ENCODE data around the gene WNT3A. TPM values are rescaled to one million over a fixed set of nuclear protein-coding genes. Genes with fewer than 3 reads are reported as not detected.
"Not testable (repeated sequence)": the region's sequence is repeated elsewhere in the genome, so short reads cannot be mapped to it uniquely, and the experiment has no call there.

WNT3A gene
- total RNA-seq = not detected in 2 replicates

- intact Hi-C loops (cut with micrococcal nuclease) = no loop called here
- no peaks in the 10 kb centered on the region for H3K36me3 Mint-ChIP-seq (ENCODE audit: low read depth)
- DNase-seq (ENCODE audit: low spot score) = no peak
- no peaks in the 10 kb centered on the region for H3K4me1 Mint-ChIP-seq (ENCODE audit: low read depth)
- peaks cover 46% of the 10 kb centered on the region for H3K27me3 Mint-ChIP-seq (ENCODE audit: insufficient read depth)
- no peaks in the 10 kb centered on the region for H3K9me3 Mint-ChIP-seq
- H3K4me3 Mint-ChIP-seq = no peak within 1 kb of the TSS
- H3K27ac Mint-ChIP-seq = no peak within 1 kb of the TSS
Observed at GRCh38 chr1:228006786-228007048, at the start of gene WNT3A. TSS of gene WNT3A (plus strand) at chr1:228006998. CDS start at chr1:228007129, 131 bp downstream.

- Mint-ChIP-seq H3K36me3 (ENCODE audit: low read depth) (no peaks in the 10 kb centered on the region), H3K27ac (no peak overlapping the region), H3K9me3 (no peaks in the 10 kb centered on the region), H3K27me3 (ENCODE audit: insufficient read depth) (peaks cover 19% of the 10 kb centered on the region), H3K4me1 (ENCODE audit: low read depth) (no peaks in the 10 kb centered on the region), H3K4me3 (no peak overlapping the region)
- intact Hi-C loops (cut with micrococcal nuclease) = no loop called here
- no peak for DNase-seq (ENCODE audit: low spot score)
Observed at GRCh38 chr1:227958617-227959324, 48.0 kb upstream of the WNT3A start.

GRCh38 chr1:227959325-227959860, 47.4 kb upstream of the WNT3A start:
- no peak overlapping the region for H3K4me3 Mint-ChIP-seq
- DNase-seq (ENCODE audit: low spot score) = no peak
- intact Hi-C loops (cut with micrococcal nuclease) = no loop called here
- H3K36me3 Mint-ChIP-seq (ENCODE audit: low read depth) = no peaks in the 10 kb centered on the region
- H3K27me3 Mint-ChIP-seq (ENCODE audit: insufficient read depth) = peaks cover 19% of the 10 kb centered on the region
- H3K9me3 Mint-ChIP-seq = no peaks in the 10 kb centered on the region
- H3K4me1 Mint-ChIP-seq (ENCODE audit: low read depth) = no peaks in the 10 kb centered on the region
- H3K27ac Mint-ChIP-seq = no peak overlapping the region

- DNase-seq (ENCODE audit: low spot score) = no peak
- intact Hi-C loops (cut with micrococcal nuclease) = no loop called here
Observed at GRCh38 chr1:227961651-227962466, 44.9 kb upstream of the WNT3A start.

GRCh38 chr1:227966733-227967132, 40.1 kb upstream of the WNT3A start:
- H3K4me1 Mint-ChIP-seq (ENCODE audit: low read depth); H3K27me3 Mint-ChIP-seq (ENCODE audit: insufficient read depth); H3K36me3 Mint-ChIP-seq (ENCODE audit: low read depth); H3K9me3 Mint-ChIP-seq; H3K4me3 Mint-ChIP-seq; H3K27ac Mint-ChIP-seq; intact Hi-C loops (cut with micrococcal nuclease); DNase-seq (ENCODE audit: low spot score): not testable (repeated sequence)

More at GRCh38 chr1:227961651-227962466, 44.9 kb upstream of the WNT3A start:
- H3K36me3 Mint-ChIP-seq (ENCODE audit: low read depth) = no peaks in the 10 kb centered on the region
- no peaks in the 10 kb centered on the region for H3K4me1 Mint-ChIP-seq (ENCODE audit: low read depth)
- H3K9me3 Mint-ChIP-seq = no peaks in the 10 kb centered on the region
- no peak overlapping the region for H3K27ac Mint-ChIP-seq
- peaks cover 6% of the 10 kb centered on the region for H3K27me3 Mint-ChIP-seq (ENCODE audit: insufficient read depth)
- H3K4me3 Mint-ChIP-seq = no peak overlapping the region

- H3K27ac Mint-ChIP-seq; intact Hi-C loops (cut with micrococcal nuclease); H3K9me3 Mint-ChIP-seq; H3K4me3 Mint-ChIP-seq; H3K27me3 Mint-ChIP-seq (ENCODE audit: insufficient read depth); DNase-seq (ENCODE audit: low spot score); H3K4me1 Mint-ChIP-seq (ENCODE audit: low read depth); H3K36me3 Mint-ChIP-seq (ENCODE audit: low read depth): not testable (repeated sequence)
Observed at GRCh38 chr1:227967815-227968214, 39.0 kb upstream of the WNT3A start.

GRCh38 chr1:227970076-227970995, 36.5 kb upstream of the WNT3A start:
- H3K4me1 Mint-ChIP-seq (ENCODE audit: low read depth); H3K27ac Mint-ChIP-seq; H3K9me3 Mint-ChIP-seq; DNase-seq (ENCODE audit: low spot score); H3K27me3 Mint-ChIP-seq (ENCODE audit: insufficient read depth); H3K36me3 Mint-ChIP-seq (ENCODE audit: low read depth); H3K4me3 Mint-ChIP-seq; intact Hi-C loops (cut with micrococcal nuclease): not testable (repeated sequence)

- H3K27ac Mint-ChIP-seq; DNase-seq (ENCODE audit: low spot score); H3K4me1 Mint-ChIP-seq (ENCODE audit: low read depth); H3K9me3 Mint-ChIP-seq; H3K4me3 Mint-ChIP-seq; H3K27me3 Mint-ChIP-seq (ENCODE audit: insufficient read depth); H3K36me3 Mint-ChIP-seq (ENCODE audit: low read depth); intact Hi-C loops (cut with micrococcal nuclease): not testable (repeated sequence)
Observed at GRCh38 chr1:227971216-227971615, 35.6 kb upstream of the WNT3A start.

- intact Hi-C loops (cut with micrococcal nuclease); H3K27me3 Mint-ChIP-seq (ENCODE audit: insufficient read depth); H3K4me1 Mint-ChIP-seq (ENCODE audit: low read depth); H3K36me3 Mint-ChIP-seq (ENCODE audit: low read depth); H3K4me3 Mint-ChIP-seq; H3K27ac Mint-ChIP-seq; H3K9me3 Mint-ChIP-seq; DNase-seq (ENCODE audit: low spot score): not testable (repeated sequence)
Observed at GRCh38 chr1:227971643-227972282, 35.0 kb upstream of the WNT3A start.

GRCh38 chr1:227972283-227972679, 34.5 kb upstream of the WNT3A start:
- H3K27me3 Mint-ChIP-seq (ENCODE audit: insufficient read depth); H3K27ac Mint-ChIP-seq; H3K36me3 Mint-ChIP-seq (ENCODE audit: low read depth); H3K4me3 Mint-ChIP-seq; DNase-seq (ENCODE audit: low spot score); intact Hi-C loops (cut with micrococcal nuclease); H3K9me3 Mint-ChIP-seq; H3K4me1 Mint-ChIP-seq (ENCODE audit: low read depth): not testable (repeated sequence)

- H3K36me3 Mint-ChIP-seq (ENCODE audit: low read depth); H3K4me1 Mint-ChIP-seq (ENCODE audit: low read depth); H3K27me3 Mint-ChIP-seq (ENCODE audit: insufficient read depth); H3K4me3 Mint-ChIP-seq; H3K27ac Mint-ChIP-seq; DNase-seq (ENCODE audit: low spot score); intact Hi-C loops (cut with micrococcal nuclease); H3K9me3 Mint-ChIP-seq: not testable (repeated sequence)
Observed at GRCh38 chr1:227972843-227973374, 33.9 kb upstream of the WNT3A start.

- H3K4me1 Mint-ChIP-seq (ENCODE audit: low read depth); H3K36me3 Mint-ChIP-seq (ENCODE audit: low read depth); H3K9me3 Mint-ChIP-seq; H3K27me3 Mint-ChIP-seq (ENCODE audit: insufficient read depth); H3K4me3 Mint-ChIP-seq; DNase-seq (ENCODE audit: low spot score); intact Hi-C loops (cut with micrococcal nuclease); H3K27ac Mint-ChIP-seq: not testable (repeated sequence)
Observed at GRCh38 chr1:227973724-227974288, 33.0 kb upstream of the WNT3A start.

All from activated T-helper 1 cell treated with anti-CD3 and anti-CD28 coated beads, Interleukin-12 subunit alpha, Interleukin-12 subunit beta, Interleukin-2, Interleukin-4 antibody, amounts not matched to agents 30 ng/mL and 10 ng/mL and 1 ng/mL, durations not matched to agents 14 hours and 24 hours and 36 hours (primary cell).